GM18502 (cell line): ENCODE data around the gene EPHB6.

Experiments
- ATAC-seq: cut with Tn5 transposase; IDR thresholded peaks from one replicate; pipeline ENCODE4 v1.9.1; 2021; ENCODE audit warnings: mild to moderate bottlenecking; ENCODE audit not compliant: unreplicated experiment, poor library complexity

Gene EPHB6

DNA sequence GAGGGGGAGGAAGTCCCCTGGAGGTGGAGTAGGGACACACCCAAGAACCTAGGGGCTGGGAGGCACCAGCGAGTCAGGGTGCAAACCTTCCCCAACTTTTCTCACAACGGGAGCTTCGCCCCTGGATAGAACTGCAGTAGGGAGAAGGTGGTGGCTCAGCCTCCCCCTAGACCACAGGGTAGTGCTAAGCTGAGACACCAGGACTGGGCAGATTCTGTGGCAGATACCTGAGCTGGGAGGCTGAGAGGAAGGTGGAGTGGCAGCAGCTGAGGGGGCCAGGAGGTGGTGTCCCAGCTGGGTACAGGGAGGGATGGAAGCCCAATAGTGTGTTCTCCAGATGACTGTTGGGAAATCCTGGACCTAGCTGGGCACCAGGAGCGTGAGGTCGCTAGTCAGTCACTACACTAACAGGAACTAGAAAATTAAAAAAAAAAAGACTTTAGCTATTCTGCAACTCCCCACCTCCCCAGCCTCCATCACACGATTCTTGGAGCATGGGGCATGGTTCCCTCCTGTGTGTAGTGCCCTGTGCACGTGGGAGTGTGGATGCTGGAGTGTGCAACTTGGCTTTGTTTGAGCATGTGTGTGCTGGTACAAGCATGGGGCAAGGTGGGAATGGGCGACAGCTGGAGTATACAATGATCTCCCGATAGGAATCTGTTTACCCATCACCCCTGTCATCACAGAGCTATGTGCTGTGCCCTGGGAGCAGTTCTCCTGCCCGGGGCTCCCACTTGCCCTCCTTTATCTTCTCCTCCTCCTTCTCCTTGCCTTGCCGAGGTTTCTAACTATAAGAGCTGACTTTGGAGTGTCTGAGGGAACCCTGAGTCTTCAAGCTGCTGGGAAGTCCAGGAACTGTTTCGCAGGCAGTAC lies 39.5 kb downstream of the EPHB6 start:
- ATAC-seq, result no peak

DNA sequence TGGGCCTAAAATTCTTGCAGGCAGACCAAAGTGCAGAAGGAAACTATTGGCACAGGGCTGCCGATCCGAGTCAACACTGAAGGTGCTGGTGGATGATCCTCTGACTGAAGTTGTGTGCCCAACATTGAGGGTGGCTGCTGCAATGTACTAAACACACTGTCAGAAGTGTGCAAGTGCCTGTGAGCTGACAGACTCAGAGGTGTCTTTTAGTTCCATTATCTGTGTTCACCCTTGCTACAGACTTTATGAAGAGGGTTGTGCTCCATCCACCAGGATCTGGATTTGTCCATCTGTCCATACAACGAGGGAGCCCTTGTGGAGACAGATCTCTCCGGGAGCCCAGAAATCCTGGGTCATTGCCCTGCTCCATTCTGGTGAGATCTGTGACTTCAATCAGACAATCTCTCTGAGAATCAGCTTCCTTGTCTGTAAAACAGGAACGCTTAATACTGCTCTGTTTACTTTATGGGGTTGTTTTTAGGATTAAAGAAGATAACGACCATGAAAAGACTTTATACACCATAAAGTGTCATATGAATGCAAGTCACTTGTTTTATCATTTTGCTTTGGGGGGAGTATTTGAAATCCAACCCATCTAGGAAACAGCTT lies 40.2 kb downstream of the EPHB6 start:
- no peak for ATAC-seq

DNA sequence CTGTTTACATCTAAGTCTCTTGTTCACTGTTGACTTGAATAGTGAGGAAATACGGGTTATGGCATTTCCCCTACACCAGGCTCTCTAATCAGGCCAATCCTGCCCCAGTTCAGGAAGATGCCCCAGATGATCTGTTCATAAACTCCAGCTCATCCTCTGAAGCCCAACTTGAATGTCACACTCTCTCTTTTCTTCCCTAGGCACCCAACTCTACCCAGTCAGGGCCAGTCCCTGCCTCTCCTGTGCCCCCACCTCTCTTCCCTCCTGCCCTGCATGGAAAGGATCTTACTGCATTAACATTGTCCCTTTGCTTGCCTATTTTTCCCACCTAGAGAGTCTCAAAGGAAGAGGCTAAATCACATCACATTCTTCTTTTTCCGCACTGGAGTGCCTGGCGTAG lies 41.3 kb downstream of the EPHB6 start:
- no peak for ATAC-seq

DNA sequence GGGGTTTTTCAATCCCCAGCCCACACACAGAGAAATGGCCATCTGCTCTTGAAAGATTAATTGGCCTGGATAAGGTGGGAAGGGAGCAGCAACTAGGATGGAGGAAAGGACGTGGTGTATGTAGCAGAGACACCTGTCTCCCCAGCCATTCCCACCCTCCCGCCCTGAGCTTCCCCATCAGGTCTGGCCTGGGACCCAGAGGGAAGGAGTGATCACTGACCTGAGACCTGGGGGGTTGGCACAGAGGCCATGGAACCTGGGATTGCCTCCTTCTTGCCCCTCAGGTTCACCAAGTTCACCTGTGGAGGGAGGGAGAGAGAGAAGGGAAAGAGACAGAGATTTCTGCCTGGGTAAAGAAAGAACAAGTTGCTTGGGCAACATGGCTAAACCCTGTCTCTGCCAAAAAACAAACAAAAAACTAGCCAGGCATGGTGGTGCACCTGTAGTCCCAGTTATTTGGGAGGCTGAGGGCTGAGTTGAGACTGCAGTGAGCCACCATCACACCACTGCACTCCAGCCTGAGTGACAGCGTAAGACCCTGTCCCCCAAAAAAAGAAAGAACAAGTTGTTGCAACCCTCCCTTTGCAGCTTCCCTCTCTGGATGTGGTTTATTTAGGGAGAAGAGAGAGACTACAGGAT lies 42.0 kb downstream of the EPHB6 start:
- no peak for ATAC-seq

DNA sequence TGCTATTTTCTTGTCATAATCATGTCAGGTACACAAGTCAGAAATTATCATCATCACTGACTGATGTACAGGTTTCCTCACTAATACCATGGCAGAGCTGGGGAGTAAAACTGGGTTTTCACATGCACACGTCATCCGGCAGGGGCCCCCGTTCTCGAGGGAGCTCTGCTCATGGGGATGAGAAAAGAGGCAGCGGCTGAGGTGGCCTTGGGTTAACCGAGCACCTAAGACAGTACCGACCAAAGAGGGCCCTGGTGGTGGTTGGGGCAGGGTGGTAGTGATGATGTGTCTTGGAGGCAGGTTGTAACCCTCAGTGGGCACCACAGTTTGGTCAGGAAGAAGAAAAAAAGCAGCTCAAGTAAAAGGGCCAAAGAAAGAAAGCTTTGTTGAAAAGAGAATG lies 42.8 kb downstream of the EPHB6 start:
- no peak for ATAC-seq

DNA sequence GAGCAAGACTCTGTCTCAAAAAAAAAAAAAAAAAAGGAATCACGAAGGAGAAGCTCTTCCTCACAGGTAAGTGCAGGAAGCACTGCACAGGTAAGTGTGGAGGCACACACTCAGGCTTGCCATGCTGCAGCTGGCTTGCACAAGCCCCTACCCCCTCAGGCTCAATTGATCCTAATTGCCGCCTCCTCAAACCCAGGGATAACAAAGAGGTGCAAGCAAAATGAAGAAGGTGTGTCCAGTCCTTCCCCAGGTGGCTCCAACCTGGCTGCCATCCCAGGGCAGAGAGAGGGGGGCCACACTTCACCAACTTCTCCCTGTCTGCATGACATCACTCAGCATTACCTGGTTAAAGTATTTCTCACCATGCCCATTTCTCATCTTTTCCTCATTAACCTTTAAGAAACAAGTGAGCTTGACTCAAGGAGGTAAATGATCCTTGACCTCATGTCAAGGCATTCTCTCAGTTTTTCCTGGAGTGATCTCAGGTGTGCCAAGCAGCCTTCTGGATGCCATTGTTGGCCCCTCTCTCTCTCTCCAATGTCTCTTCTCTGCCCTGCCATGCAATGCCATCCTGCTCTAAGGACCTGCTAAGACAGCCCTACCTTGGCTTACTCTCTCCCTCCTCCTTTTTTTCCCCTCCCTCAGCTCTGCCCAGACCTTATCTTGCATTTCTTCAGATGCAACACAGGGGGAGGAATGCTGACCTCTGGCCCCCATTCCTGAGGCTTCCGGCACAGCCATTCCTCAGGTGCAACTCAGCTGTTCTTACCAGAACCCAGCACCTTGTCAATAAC lies 43.7 kb downstream of the EPHB6 start:
- no peak for ATAC-seq

DNA sequence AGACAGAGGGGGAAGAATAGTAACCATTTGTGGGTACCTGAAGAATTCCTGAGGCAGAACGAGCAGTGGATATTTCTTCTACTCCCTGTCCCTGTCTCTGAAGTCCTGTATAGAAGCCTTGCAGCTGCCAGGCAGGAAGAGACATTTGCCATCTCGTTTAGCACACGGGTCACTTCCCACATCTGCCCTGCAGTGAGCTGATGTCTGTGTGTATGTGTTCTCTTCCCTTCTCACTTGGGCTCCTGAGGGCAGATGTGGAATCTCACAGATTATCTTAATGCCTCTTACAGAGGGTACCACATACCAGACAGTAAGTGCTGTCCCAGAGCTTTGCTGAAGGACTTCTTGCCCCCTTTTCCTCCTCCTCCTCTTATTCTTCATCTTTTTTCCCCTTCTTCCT lies 44.8 kb downstream of the EPHB6 start:
- ATAC-seq, result no peak

DNA sequence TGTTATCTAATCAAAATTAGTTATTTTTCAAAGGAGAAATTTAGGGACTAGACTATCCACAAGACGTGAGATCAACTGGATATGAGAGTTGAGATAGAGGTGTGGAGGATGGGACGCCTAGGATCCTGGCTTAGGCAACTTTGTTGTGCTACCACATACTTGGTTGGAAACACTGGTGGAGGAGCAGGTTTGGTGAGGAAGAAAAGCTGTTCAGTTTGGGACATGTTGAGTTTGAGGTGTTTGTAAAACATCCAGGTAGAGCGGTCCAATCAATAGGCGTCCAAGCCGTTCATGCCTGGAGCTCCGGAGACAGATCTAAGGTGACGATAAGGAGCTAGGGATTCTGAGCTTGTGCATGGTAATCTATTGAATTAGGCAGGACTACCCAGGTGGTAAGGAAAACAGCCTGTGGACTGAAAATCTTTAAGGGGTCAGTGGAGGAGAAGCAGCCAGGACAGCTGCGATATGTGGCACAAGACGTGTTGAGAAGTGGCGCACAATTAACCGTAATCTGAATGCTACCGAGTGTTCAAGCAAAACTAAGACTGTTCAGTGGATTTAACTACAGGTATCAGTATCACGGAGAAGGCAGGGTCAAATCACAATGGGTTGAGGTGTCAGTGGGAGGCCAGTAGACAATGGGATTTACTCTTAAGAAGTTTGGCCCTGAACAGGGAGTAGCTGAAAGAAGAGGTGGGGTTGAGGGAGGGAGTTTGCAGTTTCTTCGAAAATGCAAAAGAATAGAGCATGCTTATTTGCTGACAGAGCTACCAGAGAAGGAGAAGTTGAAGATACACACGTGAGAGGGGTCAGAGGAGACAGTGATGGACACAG lies 46.8 kb downstream of the EPHB6 start:
- ATAC-seq, result no peak

DNA sequence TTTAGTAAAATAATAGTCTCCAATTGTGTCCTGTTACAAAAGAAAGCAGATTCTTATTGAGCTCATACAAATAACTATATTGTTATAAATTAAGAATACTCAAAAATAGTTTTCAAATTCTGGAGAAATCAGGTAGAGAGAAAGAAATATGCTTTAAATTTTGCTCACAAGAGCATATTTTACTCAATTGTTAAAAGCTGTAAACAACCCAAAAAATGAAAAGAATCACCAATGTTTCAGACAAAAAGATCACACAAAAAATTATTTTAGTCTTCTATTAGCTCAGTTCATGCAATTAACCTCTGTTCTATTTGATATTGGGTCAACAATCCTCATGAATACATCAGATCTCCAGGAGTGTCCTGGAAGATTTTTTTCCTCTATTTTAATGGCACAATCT lies 49.3 kb downstream of the EPHB6 start:
- ATAC-seq, result no peak

DNA sequence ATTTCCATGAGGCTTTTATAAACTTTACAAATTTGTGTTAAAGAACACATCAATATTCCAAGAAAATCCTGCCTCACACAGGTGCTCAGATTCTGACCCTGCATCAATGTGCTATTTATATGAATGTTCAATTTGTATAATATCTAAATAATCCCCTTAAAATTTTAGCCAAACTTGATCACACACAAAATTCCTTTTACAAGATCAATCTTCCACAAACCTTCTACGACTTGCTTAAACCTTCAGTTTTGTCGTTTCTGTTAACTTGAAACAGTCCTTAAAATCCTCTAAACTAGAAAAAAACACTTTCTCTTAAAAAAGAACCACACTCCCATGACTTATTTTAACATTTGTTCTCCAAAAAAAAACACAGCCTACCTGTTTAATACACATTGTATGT lies 50.9 kb downstream of the EPHB6 start:
- ATAC-seq, result no peak

DNA sequence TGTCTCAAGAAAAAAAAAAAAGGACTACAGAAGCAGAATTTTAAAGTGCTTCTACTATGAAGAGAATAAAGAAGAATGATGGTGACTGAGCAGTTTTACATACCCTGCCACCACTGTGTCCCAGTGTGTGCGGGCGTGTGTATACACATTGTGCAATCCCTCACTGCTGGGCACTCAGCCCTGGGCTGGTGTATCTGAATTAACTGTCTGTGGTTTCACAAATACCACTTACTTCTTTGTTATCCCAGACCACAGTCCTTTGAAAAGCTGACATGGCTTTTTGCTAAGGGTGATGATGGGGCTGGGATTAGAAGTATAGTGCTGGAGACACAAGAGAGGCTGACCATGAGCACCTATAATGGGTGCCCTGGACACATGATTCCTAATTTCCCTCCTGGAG lies 51.8 kb downstream of the EPHB6 start:
- ATAC-seq, result no peak

DNA sequence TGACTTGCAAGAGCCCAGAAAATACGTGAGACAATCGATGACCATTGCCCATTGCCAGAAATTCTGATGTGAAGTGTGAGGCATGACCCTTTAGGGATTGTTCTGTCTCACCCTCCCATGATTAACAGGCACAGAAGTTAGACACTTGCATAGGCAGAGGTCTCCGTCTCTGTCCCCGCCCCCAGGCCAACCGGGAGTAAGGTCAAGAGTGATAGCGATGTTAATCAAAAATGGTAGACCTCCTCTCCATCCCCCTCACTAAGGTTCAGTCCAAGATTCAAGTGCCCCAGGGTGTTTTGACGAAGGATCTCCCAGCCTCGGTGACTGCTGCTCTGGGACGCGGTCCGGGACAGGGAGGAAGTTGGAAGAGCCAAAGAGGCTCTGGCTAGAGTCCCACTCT lies 53.4 kb downstream of the EPHB6 start:
- ATAC-seq, result no peak

DNA sequence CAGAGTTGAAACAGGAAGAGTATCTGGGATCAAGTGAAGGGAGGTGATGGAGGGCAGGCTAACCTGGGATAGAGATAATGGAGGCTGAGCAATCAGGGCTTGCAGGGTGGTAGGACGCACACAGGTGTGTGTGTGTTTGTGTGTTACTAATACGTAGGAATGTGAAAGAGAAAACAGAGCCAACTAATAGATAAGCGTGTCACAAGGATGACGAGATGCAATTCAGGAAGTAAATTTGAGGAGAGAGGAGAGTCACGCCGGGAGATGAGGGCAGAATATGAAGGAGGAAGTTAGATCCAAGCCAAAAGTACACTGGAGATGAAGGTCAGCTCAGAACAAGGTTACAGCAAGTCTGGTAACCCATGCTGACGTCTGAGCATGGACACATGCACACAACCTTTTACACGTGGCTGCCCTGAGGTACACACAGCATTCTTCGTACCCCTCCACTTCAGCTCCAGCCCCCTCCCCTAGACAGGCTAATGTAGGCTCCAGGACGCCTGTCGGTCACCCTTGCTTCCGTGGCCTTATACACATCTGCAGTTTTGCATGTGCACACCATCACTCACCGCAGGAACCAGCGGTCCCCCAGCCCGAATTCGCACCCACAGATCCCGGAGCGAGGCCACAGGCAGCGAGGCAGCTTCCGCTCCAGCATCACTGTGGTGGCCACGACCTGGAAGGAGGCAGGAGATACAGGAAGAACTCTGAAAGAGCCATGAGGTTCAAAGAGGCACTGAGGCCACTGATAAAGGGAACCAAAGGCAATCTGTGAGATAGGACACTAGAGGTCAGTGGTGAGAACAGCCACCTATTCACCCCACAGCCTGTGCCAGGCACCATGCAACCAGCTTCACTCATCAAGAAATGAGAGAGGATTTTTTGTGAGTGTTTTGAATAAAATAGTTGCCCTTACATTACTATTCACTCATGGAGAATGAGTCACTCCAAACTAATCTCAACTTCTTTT lies 54.3 kb downstream of the EPHB6 start:
- ATAC-seq, result no peak

DNA sequence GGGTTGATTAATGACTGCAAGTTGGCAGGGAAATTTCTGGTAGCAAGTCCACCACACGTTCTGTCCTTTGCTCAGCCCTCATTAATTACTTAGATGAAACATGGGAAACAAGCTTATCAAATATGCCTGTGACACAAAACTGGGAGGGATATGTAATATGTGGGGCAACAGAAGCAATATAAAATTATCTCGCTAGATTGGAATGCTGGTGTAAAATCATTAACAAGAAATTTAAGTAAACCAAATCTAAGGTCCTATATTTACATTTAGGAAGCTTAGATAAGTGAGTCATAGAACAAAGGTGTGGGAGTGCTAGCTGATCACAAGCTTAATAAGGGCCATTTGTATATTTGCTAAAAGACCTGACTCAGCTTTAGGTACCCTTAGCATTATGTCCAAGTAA lies 55.2 kb downstream of the EPHB6 start:
- no peak for ATAC-seq

DNA sequence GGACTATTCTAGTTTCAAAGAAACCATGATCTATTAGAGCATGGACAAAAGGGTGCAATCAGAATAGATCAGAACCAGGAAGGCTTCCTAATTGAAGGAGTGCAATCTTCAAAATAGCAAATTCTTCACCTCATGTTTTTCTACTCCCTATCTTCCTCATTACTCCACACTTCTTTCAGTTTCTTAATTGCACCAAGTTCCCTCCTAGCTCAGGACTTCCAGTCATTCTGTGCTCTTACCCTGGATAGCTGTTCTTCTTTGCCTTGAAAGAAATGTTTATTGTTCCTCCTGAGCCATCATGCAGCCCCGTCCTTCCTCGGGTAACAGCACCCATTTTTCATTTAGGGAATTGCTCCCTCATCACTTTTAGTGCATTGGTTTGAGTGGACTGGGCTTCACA lies 55.6 kb downstream of the EPHB6 start:
- no peak for ATAC-seq

DNA sequence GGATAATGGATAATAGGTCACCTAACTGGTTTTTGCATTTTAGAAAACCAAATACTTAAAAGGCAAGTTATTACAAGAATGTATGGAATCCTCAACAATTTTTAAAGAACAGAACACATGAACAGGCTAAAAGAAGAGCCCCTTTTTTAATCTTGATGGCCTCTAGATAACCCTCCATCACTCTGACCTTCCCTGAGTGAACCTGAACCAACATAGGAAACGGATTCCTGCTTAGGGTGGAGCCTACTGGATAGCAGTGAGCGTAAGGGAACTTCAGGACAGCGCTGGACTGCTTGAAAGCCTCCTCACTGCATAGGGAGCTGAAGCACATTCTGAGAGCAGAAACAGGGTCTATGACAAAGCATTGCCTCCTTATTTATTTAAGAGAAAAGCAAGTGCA lies 58.2 kb downstream of the EPHB6 start:
- no peak for ATAC-seq

DNA sequence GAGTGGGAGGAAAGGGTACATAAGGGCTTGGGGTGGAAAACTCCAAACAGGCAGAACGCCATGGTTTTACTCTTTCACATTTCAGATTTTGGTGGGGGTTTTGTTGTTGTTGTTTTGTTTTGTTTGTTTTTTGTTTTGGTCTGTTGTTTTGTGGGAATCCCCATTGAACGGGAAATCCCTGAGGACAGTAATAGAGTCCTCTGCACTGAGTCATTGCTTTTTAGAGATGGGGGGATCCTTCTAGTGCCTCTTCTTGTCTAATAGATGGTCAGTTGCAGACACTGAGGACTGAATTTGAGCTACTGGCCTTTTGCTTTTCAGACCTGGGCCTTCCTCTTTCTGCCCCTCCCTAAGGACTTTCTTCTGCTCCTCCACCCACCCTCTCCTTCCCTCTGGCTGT lies 58.7 kb downstream of the EPHB6 start:
- no peak for ATAC-seq

DNA sequence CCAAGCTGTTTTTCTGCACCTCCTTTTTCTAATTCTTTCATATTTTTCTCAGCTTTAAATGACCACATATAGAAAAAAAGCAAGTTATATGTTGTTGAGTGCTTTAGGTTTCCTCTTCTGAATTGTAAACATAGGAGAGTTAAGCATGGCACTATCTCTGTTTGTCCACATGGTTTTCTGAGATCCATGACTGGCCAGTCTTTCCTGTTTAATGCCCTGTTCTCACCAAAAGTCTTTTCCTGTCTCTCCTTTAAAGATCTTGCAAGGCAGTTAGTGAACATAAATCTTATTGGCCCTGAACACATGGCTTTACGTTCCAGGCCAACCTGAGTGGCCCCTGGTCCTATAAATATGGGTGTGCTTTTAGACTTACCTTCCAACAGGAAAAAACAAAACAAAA lies 59.2 kb downstream of the EPHB6 start:
- no peak for ATAC-seq

DNA sequence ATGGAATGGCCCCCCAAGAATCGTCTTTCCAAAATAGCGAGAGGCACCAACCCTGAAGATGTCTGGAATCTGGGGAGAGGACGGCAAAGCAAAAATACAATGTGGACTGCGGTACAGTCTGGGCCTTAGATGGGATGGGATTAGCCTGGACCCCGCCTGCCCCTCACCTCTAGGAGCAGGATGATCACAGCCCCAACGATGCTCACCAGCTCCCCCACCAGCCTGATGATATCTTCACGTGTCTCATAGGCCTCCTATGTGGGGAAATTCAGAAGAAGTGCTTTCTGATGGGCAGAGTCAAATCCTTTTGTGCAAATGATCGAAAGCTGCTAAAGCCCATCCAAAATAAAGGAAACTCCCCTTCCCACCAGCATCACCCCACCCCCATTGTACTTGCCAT lies 60.4 kb downstream of the EPHB6 start:
- ATAC-seq, result no peak
